GM19351 (cell line): ENCODE results near the gene PLA2G3.
"Not testable (repeated sequence)": the region's sequence is repeated elsewhere in the genome, so short reads cannot be mapped to it uniquely, and the experiment has no call there.

ENCODE experiments used
- ATAC-seq: cut with Tn5 transposase; IDR thresholded peaks from one replicate; pipeline ENCODE4 v1.9.1; 2021; ENCODE audit warnings: mild to moderate bottlenecking, moderate library complexity; ENCODE audit not compliant: unreplicated experiment

Gene PLA2G3

GRCh38 chr22:31139866-31140716, at the start of gene PLA2G3:
TSS of gene PLA2G3 (minus strand) at chr22:31140508. CDS start at chr22:31140354, 154 bp downstream.
- no peak for ATAC-seq

- no peak for ATAC-seq
Measured at GRCh38 chr22:31187627-31188026, 47.3 kb upstream of the PLA2G3 start.

- no peak for ATAC-seq
Measured at GRCh38 chr22:31185056-31185455, 44.7 kb upstream of the PLA2G3 start.

GRCh38 chr22:31184015-31184414, 43.7 kb upstream of the PLA2G3 start:
- no peak for ATAC-seq

GRCh38 chr22:31179345-31179744, 39.0 kb upstream of the PLA2G3 start:
- ATAC-seq = no peak

- ATAC-seq = no peak
Measured at GRCh38 chr22:31178859-31179258, 38.6 kb upstream of the PLA2G3 start.

GRCh38 chr22:31177420-31178162, 37.3 kb upstream of the PLA2G3 start:
- no peak for ATAC-seq

- no peak for ATAC-seq
Measured at GRCh38 chr22:31176923-31177322, 36.6 kb upstream of the PLA2G3 start.

- no peak for ATAC-seq
Measured at GRCh38 chr22:31173386-31174145, 33.3 kb upstream of the PLA2G3 start.

- not testable (repeated sequence) for ATAC-seq
Measured at GRCh38 chr22:31171734-31172133, 31.4 kb upstream of the PLA2G3 start.

- ATAC-seq = no peak
Measured at GRCh38 chr22:31170971-31171370, 30.7 kb upstream of the PLA2G3 start.

- no peak for ATAC-seq
Measured at GRCh38 chr22:31162015-31162765, 21.9 kb upstream of the PLA2G3 start.

GRCh38 chr22:31161386-31161785, 21.1 kb upstream of the PLA2G3 start:
- ATAC-seq = no peak

- ATAC-seq = no peak
Measured at GRCh38 chr22:31160328-31160978, 20.1 kb upstream of the PLA2G3 start.

GRCh38 chr22:31155422-31155821, 15.1 kb upstream of the PLA2G3 start:
- no peak for ATAC-seq

- no peak for ATAC-seq
Measured at GRCh38 chr22:31154975-31155374, 14.7 kb upstream of the PLA2G3 start.

- ATAC-seq = no peak
Measured at GRCh38 chr22:31153357-31153756, 13.0 kb upstream of the PLA2G3 start.

GRCh38 chr22:31151872-31152271, 11.6 kb upstream of the PLA2G3 start:
- ATAC-seq = no peak

GRCh38 chr22:31150615-31151014, 10.3 kb upstream of the PLA2G3 start:
- ATAC-seq = no peak

- ATAC-seq = no peak
Measured at GRCh38 chr22:31148953-31149627, 8.8 kb upstream of the PLA2G3 start.
